K562 (cell line): ENCODE results near the gene PLEKHA6.

ENCODE experiments used
- CBFB ChIP-seq: sonication (generic); formaldehyde crosslinking; IDR thresholded peaks from 2 replicates; pipeline ENCODE4 v1.4.0; 2020; ENCODE audit warnings: mild to moderate bottlenecking, missing genetic modification reagents
- EZH2 ChIP-seq: IDR thresholded peaks from 2 replicates; pipeline ENCODE4 v1.6.1; 2012; ENCODE audit warnings: low read depth, mild to moderate bottlenecking, inconsistent platforms, low read length, borderline replicate concordance
- POLR2A ChIP-seq: fragments of 450-650 bp; conservative IDR thresholded peaks from 2 replicates; pipeline ENCODE4 v1.6.1; 2016
- SP1 ChIP-seq: sonication (generic); formaldehyde crosslinking; IDR thresholded peaks from 2 replicates; pipeline ENCODE4 v1.8.1; 2022; ENCODE audit warnings: mild to moderate bottlenecking, missing genetic modification reagents
- ZNF224 ChIP-seq: sonication (generic); formaldehyde crosslinking; IDR thresholded peaks from 2 replicates; pipeline ENCODE4 v1.8.0; 2022; ENCODE audit warnings: mild to moderate bottlenecking, missing genetic modification reagents
- TF ChIP-seq, protein P1 (sequence below), 3 experiments: IDR thresholded peaks in 2 of 3; conservative IDR thresholded peaks in 1 of 3; 2 replicates each; pipeline ENCODE4 v1.5.1; 2011 to 2012; ENCODE audit warnings: low read length in 3 of 3, mild to moderate bottlenecking in 3 of 3, control low read depth in 2 of 3, improper control_type of control experiment in 1 of 3, inconsistent platforms in 1 of 3, low read depth in 1 of 3, mixed read lengths in 1 of 3, moderate library complexity in 1 of 3; ENCODE audit not compliant: insufficient read depth in 2 of 3
- TF ChIP-seq, protein P2 (sequence below): sonication (generic); formaldehyde crosslinking; IDR thresholded peaks from 2 replicates; pipeline ENCODE4 v1.8.1; 2022; ENCODE audit warnings: missing genetic modification reagents

DNA sequence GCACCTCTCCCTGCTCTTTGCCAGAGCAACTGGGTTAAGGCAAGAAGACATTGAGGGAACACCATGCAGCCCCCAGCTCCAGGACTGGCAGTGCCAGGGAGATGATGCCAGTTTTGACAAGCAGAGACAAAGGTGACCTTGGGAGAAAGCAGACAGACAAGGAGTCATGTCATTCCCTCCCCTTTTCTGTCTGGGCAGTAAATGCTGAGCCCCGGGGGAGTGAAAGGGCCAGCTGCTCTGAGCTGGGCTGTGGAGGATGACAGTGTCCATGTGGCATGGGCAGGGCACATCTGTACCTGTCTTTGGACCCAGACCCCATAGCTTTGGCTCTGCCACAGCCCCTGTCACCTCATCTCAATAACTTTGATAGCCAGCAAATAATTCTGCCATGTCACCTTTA lies 24.2 kb downstream of the PLEKHA6 start:
- TF ChIP-seq EZH2, result no peak
- TF ChIP-seq, protein P1, sequence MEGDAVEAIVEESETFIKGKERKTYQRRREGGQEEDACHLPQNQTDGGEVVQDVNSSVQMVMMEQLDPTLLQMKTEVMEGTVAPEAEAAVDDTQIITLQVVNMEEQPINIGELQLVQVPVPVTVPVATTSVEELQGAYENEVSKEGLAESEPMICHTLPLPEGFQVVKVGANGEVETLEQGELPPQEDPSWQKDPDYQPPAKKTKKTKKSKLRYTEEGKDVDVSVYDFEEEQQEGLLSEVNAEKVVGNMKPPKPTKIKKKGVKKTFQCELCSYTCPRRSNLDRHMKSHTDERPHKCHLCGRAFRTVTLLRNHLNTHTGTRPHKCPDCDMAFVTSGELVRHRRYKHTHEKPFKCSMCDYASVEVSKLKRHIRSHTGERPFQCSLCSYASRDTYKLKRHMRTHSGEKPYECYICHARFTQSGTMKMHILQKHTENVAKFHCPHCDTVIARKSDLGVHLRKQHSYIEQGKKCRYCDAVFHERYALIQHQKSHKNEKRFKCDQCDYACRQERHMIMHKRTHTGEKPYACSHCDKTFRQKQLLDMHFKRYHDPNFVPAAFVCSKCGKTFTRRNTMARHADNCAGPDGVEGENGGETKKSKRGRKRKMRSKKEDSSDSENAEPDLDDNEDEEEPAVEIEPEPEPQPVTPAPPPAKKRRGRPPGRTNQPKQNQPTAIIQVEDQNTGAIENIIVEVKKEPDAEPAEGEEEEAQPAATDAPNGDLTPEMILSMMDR (IDR thresholded peaks at IDR 0.05 in 2 of 3, conservative IDR thresholded peaks at IDR 0.05 in 1 of 3; ENCODE audit: insufficient read depth in 2 of 3, low read depth in 1 of 3, low read length in 3 of 3), result no peak
- TF ChIP-seq CBFB (CRISPR knock-in tag), result no peak
- no peak for TF ChIP-seq POLR2A
- no peak for TF ChIP-seq SP1 (CRISPR knock-in tag)
- TF ChIP-seq ZNF224, result no peak
- TF ChIP-seq, protein P2, sequence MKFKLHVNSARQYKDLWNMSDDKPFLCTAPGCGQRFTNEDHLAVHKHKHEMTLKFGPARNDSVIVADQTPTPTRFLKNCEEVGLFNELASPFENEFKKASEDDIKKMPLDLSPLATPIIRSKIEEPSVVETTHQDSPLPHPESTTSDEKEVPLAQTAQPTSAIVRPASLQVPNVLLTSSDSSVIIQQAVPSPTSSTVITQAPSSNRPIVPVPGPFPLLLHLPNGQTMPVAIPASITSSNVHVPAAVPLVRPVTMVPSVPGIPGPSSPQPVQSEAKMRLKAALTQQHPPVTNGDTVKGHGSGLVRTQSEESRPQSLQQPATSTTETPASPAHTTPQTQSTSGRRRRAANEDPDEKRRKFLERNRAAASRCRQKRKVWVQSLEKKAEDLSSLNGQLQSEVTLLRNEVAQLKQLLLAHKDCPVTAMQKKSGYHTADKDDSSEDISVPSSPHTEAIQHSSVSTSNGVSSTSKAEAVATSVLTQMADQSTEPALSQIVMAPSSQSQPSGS (CRISPR knock-in tag), result no peak
